Esophagus squamous epithelium (tissue), 5 donors: Measurements from ENCODE around the gene TPX2. TPM values are rescaled to one million over a fixed set of nuclear protein-coding genes. Genes with fewer than 3 reads are reported as not detected.
A peak's percentile ranks its signal among the peaks of the same experiment; 100 is the strongest.

Experiments
- DNase-seq: peaks from one replicate; lab custom pipeline; 2025; lab: John Stamatoyannopoulos, UW
- H3K27ac ChIP-seq, 4 donors: fragments of 200-600 bp; sonication (generic); one replicate each; pipeline ENCODE4 v1.5.1; 2016 to 2019; ENCODE audit warnings: mild to moderate bottlenecking in 1 of 4
- H3K27me3 ChIP-seq, 4 donors: fragments of 200-600 bp; sonication (generic); 1 replicate in 3 of 4; 2 replicates in 1 of 4; pipeline versions ENCODE4 v1.5.1 to v1.6.0; 2017 to 2021; ENCODE audit warnings: antibody characterized with exemption in 1 of 4
- H3K36me3 ChIP-seq, 3 donors: fragments of 200-600 bp; sonication (generic); one replicate each; pipeline ENCODE4 v1.5.1; 2016 to 2019
- H3K4me1 ChIP-seq, 3 donors: fragments of 200-600 bp; sonication (generic); one replicate each; pipeline ENCODE4 v1.5.1; 2017 to 2019
- H3K4me3 ChIP-seq, 4 donors: fragments of 200-600 bp; sonication (generic); 1 replicate in 3 of 4; 2 replicates in 1 of 4; pipeline ENCODE4 v1.5.1; 2016 to 2019; ENCODE audit warnings: mild to moderate bottlenecking in 2 of 4, moderate library complexity in 1 of 4
- H3K9me3 ChIP-seq, 3 donors: fragments of 200-600 bp; sonication (generic); one replicate each; pipeline ENCODE4 v1.5.1; 2016 to 2019
- CTCF ChIP-seq, 6 experiments: fragments of 450-650 bp in 4 of 6; fragments of 200-600 bp in 2 of 6; sonication (generic) in 2 of 6; IDR thresholded peaks; one replicate each; pipeline ENCODE4 v1.5.1; 2016 to 2019; ENCODE audit warnings: antibody characterized with exemption in 6 of 6, mild to moderate bottlenecking in 4 of 6, moderate library complexity in 4 of 6
- POLR2A ChIP-seq, 4 donors: fragments of 450-650 bp; IDR thresholded peaks; one replicate each; pipeline ENCODE4 v1.6.1; 2017; ENCODE audit warnings: antibody characterized with exemption in 4 of 4, mild to moderate bottlenecking in 4 of 4, moderate library complexity in 3 of 4
- WGBS, 2 donors: methylation state at CpG; one replicate each; pipeline ENCODE4 v1.1.5; 2018; 5-methylcytosine and 5-hydroxymethylcytosine counted together
- intact Hi-C: fragments of 100-400 bp; cut with DNase I; formaldehyde crosslinking; loops from one replicate; pipeline ENCODE4 v1.15.0; 2022
- total RNA-seq, 4 donors: library from RNA; depleted of rRNA; stranded (reverse); fragments of >200 nt; gene quantifications; one replicate each; pipeline ENCODE4 v1.1.0, GENCODE V29; 2016
- donor health status: DM: yes; HTN: yes; CAD: no.

The TPX2 gene
- total RNA-seq, result 10 to 100 TPM; 11.4 to 47.1 (median 18.2) TPM

DNA sequence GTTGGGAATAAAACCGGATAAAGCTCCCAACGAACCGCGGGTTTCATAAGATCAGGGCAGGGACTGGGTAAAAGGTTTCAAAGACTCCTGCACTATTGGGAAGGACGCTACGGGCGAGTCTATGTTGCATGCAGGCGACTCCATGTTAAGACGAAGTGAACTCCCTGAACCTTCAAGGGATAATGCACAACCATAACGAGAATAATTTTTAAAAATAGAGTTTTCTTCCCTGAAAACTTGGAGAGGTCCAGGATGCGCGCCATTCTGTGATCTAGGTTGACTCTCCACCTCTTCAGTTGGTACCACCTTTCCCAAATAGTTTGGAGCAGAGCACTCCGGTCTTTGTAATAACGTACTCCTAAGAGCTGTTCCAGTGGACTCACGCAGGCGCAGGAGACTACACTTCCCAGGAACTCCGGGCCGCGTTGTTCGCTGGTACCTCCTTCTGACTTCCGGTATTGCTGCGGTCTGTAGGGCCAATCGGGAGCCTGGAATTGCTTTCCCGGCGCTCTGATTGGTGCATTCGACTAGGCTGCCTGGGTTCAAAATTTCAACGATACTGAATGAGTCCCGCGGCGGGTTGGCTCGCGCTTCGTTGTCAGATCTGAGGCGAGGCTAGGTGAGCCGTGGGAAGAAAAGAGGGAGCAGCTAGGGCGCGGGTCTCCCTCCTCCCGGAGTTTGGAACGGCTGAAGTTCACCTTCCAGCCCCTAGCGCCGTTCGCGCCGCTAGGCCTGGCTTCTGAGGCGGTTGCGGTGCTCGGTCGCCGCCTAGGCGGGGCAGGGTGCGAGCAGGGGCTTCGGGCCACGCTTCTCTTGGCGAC, at the start of gene TPX2:
Gene TPX2, plus strand, starts transcription at position 562 of the 821 bp plus-strand sequence. CDS start 18,187 bp downstream, outside the sequence.
- intact Hi-C loops, result no loop called here
- H3K9me3 ChIP-seq, result no peaks in the 10 kb centered on the region
- 0 to 4% methylated on average over 12 to 20 of the region's 54 CpGs for WGBS, 2 donors
- peak within 1 kb of the TSS; percentile 43 to 80 (median 70) for H3K4me3 ChIP-seq
- no peaks in the 10 kb centered on the region for H3K36me3 ChIP-seq
- TF ChIP-seq CTCF (IDR thresholded peaks at IDR 0.05) (peak in 5 of 6 experiments; percentile 18 to 47 (median 19)), POLR2A (IDR thresholded peaks at IDR 0.05) (peak in 2 of 4 donors; percentile 28 to 51)
- DNase-seq, result peak; percentile 63
- no peaks in the 10 kb centered on the region for H3K27me3 ChIP-seq
- peak within 1 kb of the TSS; percentile 56 to 88 (median 74) for H3K27ac ChIP-seq
- H3K4me1 ChIP-seq, result peaks cover 0 to 28% (median 5%) of the 10 kb centered on the region in 3 donors

- peaks cover 0 to 78% (median 0%) of the 10 kb centered on the region in 3 donors for H3K36me3 ChIP-seq
- TF ChIP-seq CTCF (IDR thresholded peaks at IDR 0.05), result no peak
- TF ChIP-seq POLR2A (IDR thresholded peaks at IDR 0.05), result no peak
- no peak overlapping the region for H3K4me3 ChIP-seq
- H3K27me3 ChIP-seq, result no peaks in the 10 kb centered on the region
- H3K27ac ChIP-seq, result no peak overlapping the region
- intact Hi-C loops, result no loop called here
- no peaks in the 10 kb centered on the region for H3K9me3 ChIP-seq
- no peak for DNase-seq
- peaks cover 4 to 58% (median 6%) of the 10 kb centered on the region in 3 donors for H3K4me1 ChIP-seq
- 60 to 79% methylated on average over 3 of the region's 3 CpGs for WGBS, 2 donors
Measured at GRCh38 chr20:31690124-31690666, 48.9 kb upstream of the TPX2 start.

DNA sequence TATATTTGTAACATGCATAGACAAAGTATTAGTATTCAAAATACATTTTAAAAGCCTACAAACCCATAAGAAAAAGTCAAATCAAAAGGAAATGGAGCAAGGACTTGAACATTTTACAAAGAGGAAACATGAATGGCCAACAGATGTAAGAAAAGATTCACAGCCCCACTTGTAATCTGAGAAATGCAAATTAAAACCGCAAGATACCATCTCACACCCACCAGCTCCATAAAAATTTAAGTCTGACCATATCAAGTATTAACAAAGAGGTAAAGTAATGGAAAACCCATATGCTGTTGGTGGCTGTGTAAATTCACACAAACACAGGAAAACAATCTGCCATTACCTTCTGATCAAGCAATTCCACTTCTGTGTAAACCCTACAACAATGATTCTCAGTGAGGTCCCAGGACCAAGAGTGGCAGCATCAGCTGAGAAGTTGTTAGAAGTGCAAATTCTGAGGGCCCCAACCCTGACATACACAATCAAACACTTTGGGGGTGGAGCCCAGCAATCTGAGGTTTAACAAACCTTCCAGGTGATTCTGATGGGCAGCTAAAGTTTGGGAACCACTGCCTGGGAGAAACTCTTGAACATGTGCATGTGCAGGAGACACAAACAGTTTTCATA, 47.3 kb upstream of the TPX2 start:
- 44 to 72% methylated on average over 1 of the region's 1 CpG for WGBS, 2 donors
- H3K9me3 ChIP-seq, result no peaks in the 10 kb centered on the region
- peak overlapping the region in 1 of 4 donors; percentile 44 for H3K27ac ChIP-seq
- H3K27me3 ChIP-seq, result no peaks in the 10 kb centered on the region
- intact Hi-C loops, result no loop called here
- H3K4me3 ChIP-seq, result no peak overlapping the region
- DNase-seq, result no peak
- peaks cover 6 to 61% (median 10%) of the 10 kb centered on the region in 3 donors for H3K4me1 ChIP-seq
- peaks cover 0 to 80% (median 0%) of the 10 kb centered on the region in 3 donors for H3K36me3 ChIP-seq
- no peak for TF ChIP-seq POLR2A (IDR thresholded peaks at IDR 0.05)
- TF ChIP-seq CTCF (IDR thresholded peaks at IDR 0.05), result no peak

GRCh38 chr20:31693402-31693801, 45.7 kb upstream of the TPX2 start:
- Histone ChIP-seq H3K4me1 (peaks cover 7 to 67% (median 13%) of the 10 kb centered on the region in 3 donors), H3K4me3 (no peak overlapping the region), H3K9me3 (no peaks in the 10 kb centered on the region), H3K27me3 (no peaks in the 10 kb centered on the region), H3K27ac (no peak overlapping the region), H3K36me3 (peaks cover 0 to 63% (median 0%) of the 10 kb centered on the region in 3 donors)
- WGBS, 2 donors, result 84 to 86% methylated on average over 6 of the region's 6 CpGs
- no peak for TF ChIP-seq CTCF (IDR thresholded peaks at IDR 0.05)
- TF ChIP-seq POLR2A (IDR thresholded peaks at IDR 0.05), result no peak
- no peak for DNase-seq
- intact Hi-C loops, result no loop called here
